HepG2 (cell line): ENCODE data around the gene CAVIN2. TPM values are rescaled to one million over a fixed set of nuclear protein-coding genes. Genes with fewer than 3 reads are reported as not detected.
A peak's percentile ranks its signal among the peaks of the same experiment; 100 is the strongest.

Source experiments
- ATAC-seq: fragments of 200-7000 bp; cut with Tn5 transposase; 3 replicates; pipeline ENCODE4 v1.9.1; 2020; ENCODE audit warnings: mild to moderate bottlenecking, moderate library complexity
- BruUV-seq: library from RNA; stranded (reverse); fragments of 400-500 nt; replicated peaks from 2 replicates; lab custom pipeline; 2021; lab: Mats Ljungman, UMichigan
- CTCF ChIA-PET: fragments of 300-600 bp; formaldehyde crosslinking; extraction: SDS; loops from one replicate; lab custom pipeline; 2021; ENCODE audit warnings: low total read pairs, inconsistent platforms, low intra/inter-chr PET ratio; lab: Yijun Ruan, JAX
- POLR2A ChIA-PET: fragments of 350-600 bp; sonication (Branson Sonifier 250); formaldehyde crosslinking; loops from one replicate; lab custom pipeline; 2020; ENCODE audit warnings: antibody characterized with exemption, inconsistent platforms; lab: Yijun Ruan, JAX
- DNase-seq: peaks from one replicate; pipeline ENCODE4 v3.0.0-alpha.2; 2015; ENCODE audit warnings: low spot score
- FAIRE-seq: peaks from 3 replicates; lab custom pipeline; 2011; peaks lifted over from hg19 to GRCh38; lab: Jason Lieb, UNC
- H2AFZ ChIP-seq: one replicate; pipeline ENCODE4 v1.6.1; 2011; ENCODE audit warnings: low read length, inconsistent platforms
- H3K27ac ChIP-seq: fragments of 300-600 bp; 3 replicates; pipeline ENCODE4 v1.8.0; 2011; ENCODE audit warnings: mixed run types, mild to moderate bottlenecking, mixed read lengths, low read length, inconsistent platforms; ENCODE audit not compliant: insufficient read depth; ENCODE audit errors: extremely low read length
- H3K27me3 ChIP-seq, 2 experiments: fragments of 200-600 bp in 1 of 2; 2 replicates in 1 of 2; 3 replicates in 1 of 2; pipeline versions ENCODE4 v1.6.0 to v1.8.0; 2011; ENCODE audit warnings: low read length in 2 of 2, mild to moderate bottlenecking in 2 of 2, moderate library complexity in 2 of 2, inconsistent platforms in 1 of 2; ENCODE audit not compliant: insufficient read depth in 2 of 2, control insufficient read depth in 1 of 2
- H3K36me3 ChIP-seq, 2 experiments: fragments of 200-600 bp in 1 of 2; replicated peaks in 1 of 2; 2 replicates in 1 of 2; 3 replicates in 1 of 2; pipeline versions ENCODE4 v1.5.1 to v1.8.0; 2011; ENCODE audit warnings: low read length in 2 of 2, inconsistent platforms in 1 of 2; ENCODE audit not compliant: insufficient read depth in 2 of 2, control insufficient read depth in 1 of 2
- H3K4me1 ChIP-seq: 2 replicates; pipeline ENCODE4 v1.5.1; 2012; ENCODE audit warnings: low read length, inconsistent platforms; ENCODE audit not compliant: insufficient read depth
- H3K4me2 ChIP-seq: 2 replicates; pipeline ENCODE4 v1.6.0; 2011; ENCODE audit warnings: low read depth, low read length, inconsistent platforms
- H3K4me3 ChIP-seq, 3 experiments: fragments of 200-600 bp in 1 of 3; sonication (generic), shearing (Covaris generic) in 1 of 3; replicated peaks in 1 of 3; 2 replicates each; pipeline ENCODE4 v1.5.1; 2011 to 2016; ENCODE audit warnings: low read length in 3 of 3, inconsistent platforms in 2 of 3, low read depth in 2 of 3, mild to moderate bottlenecking in 2 of 3, control low read depth in 1 of 3, mixed read lengths in 1 of 3; ENCODE audit not compliant: insufficient read depth in 1 of 3
- H3K79me2 ChIP-seq: one replicate; pipeline ENCODE4 v1.6.1; 2011; ENCODE audit warnings: low read length, inconsistent platforms; ENCODE audit not compliant: insufficient read depth
- H3K9ac ChIP-seq: 2 replicates; pipeline ENCODE4 v1.6.0; 2011; ENCODE audit warnings: mild to moderate bottlenecking, low read depth, low read length, inconsistent platforms; ENCODE audit not compliant: insufficient read depth
- H3K9me3 ChIP-seq: 2 replicates; pipeline ENCODE4 v1.5.1; 2012; ENCODE audit warnings: mild to moderate bottlenecking, low read length
- H4K20me1 ChIP-seq: 2 replicates; pipeline ENCODE4 v1.6.0; 2011; ENCODE audit warnings: inconsistent platforms, mild to moderate bottlenecking, low read length, moderate library complexity; ENCODE audit not compliant: insufficient read depth
- ATF1 ChIP-seq: IDR thresholded peaks from 2 replicates; pipeline ENCODE4 v1.6.1; 2016; ENCODE audit warnings: mild to moderate bottlenecking, control low read depth
- ATM ChIP-seq: fragments of 450-650 bp; IDR thresholded peaks from 2 replicates; pipeline ENCODE4 v1.7.1; 2017; ENCODE audit warnings: mild to moderate bottlenecking, borderline replicate concordance
- DNMT1 ChIP-seq: sonication (generic); formaldehyde crosslinking; IDR thresholded peaks from 2 replicates; pipeline ENCODE4 v1.5.1; 2020; ENCODE audit warnings: mild to moderate bottlenecking, missing genetic modification reagents
- HOXA3 ChIP-seq: sonication (generic); formaldehyde crosslinking; IDR thresholded peaks from 2 replicates; pipeline ENCODE4 v1.5.0; 2020; ENCODE audit warnings: missing genetic modification reagents
- MAFG ChIP-seq: sonication (generic); formaldehyde crosslinking; IDR thresholded peaks from 2 replicates; pipeline ENCODE4 v1.5.1; 2020; ENCODE audit warnings: mild to moderate bottlenecking, missing genetic modification reagents
- SMAD1 ChIP-seq: sonication (generic); formaldehyde crosslinking; IDR thresholded peaks from 2 replicates; pipeline ENCODE4 v1.4.0; 2020; ENCODE audit warnings: missing genetic modification reagents, low read depth, mild to moderate bottlenecking, borderline replicate concordance
- ZNF12 ChIP-seq: sonication (generic); formaldehyde crosslinking; IDR thresholded peaks from 2 replicates; pipeline ENCODE4 v1.5.0; 2020; ENCODE audit warnings: missing genetic modification reagents
- ZNF326 ChIP-seq: sonication (generic); formaldehyde crosslinking; IDR thresholded peaks from 2 replicates; pipeline ENCODE4 v1.4.0; 2020; ENCODE audit warnings: missing genetic modification reagents, borderline replicate concordance
- ZNF543 ChIP-seq: sonication (generic); formaldehyde crosslinking; IDR thresholded peaks from 2 replicates; pipeline ENCODE4 v1.4.0; 2020; ENCODE audit warnings: mild to moderate bottlenecking, missing genetic modification reagents
- ZNF576 ChIP-seq: sonication (generic); formaldehyde crosslinking; IDR thresholded peaks from 2 replicates; pipeline ENCODE4 v1.4.0; 2020; ENCODE audit warnings: mild to moderate bottlenecking, missing genetic modification reagents
- ZNF589 ChIP-seq: sonication (generic); formaldehyde crosslinking; conservative IDR thresholded peaks from 2 replicates; pipeline ENCODE4 v1.8.0; 2022; ENCODE audit warnings: mild to moderate bottlenecking, moderate library complexity, missing genetic modification reagents
- ZNF629 ChIP-seq: sonication (generic); formaldehyde crosslinking; conservative IDR thresholded peaks from 2 replicates; pipeline ENCODE4 v1.5.0; 2020; ENCODE audit warnings: missing genetic modification reagents
- in situ Hi-C: cut with HindIII; loops from 2 replicates; pipeline ENCODE4 v1.10.0; 2017; ENCODE audit warnings: low pct_unique_long_range_greater_than_20kb; ENCODE audit not compliant: extremely low pct_ligation_motif_present
- intact Hi-C: fragments of 100-400 bp; cut with micrococcal nuclease; formaldehyde crosslinking; loops from one replicate; pipeline ENCODE4 v1.10.0; 2022; ENCODE audit not compliant: unreplicated experiment
- polyA plus RNA-seq, 8 experiments: library from polyadenylated mRNA; depleted of rRNA in 3 of 8; stranded (reverse) in 7 of 8; unstranded in 1 of 8; fragments of >200 nt; fragmentation: Illumina TruSeq in 4 of 8; extraction: Trizol in 4 of 8; gene quantifications; 2 replicates each; pipeline versions ENCODE4 v1.2.1 to v1.2.3, GENCODE V29; 2011 to 2016; ENCODE audit warnings: low read depth in 4 of 8, missing spikeins in 1 of 8, mixed read lengths in 1 of 8; ENCODE audit not compliant: insufficient read depth in 1 of 8
- total RNA-seq, 5 experiments: library from RNA; depleted of rRNA; stranded (reverse); fragments of >200 nt; fragmentation: Illumina TruSeq; extraction: Trizol; gene quantifications; 2 replicates each; pipeline ENCODE4 v1.2.3, GENCODE V29; 2016; ENCODE audit warnings: low read depth in 1 of 5
- TF ChIP-seq, protein P1 (sequence below): sonication (generic); formaldehyde crosslinking; IDR thresholded peaks from 2 replicates; pipeline ENCODE4 v1.4.0; 2020; ENCODE audit warnings: missing genetic modification reagents, mild to moderate bottlenecking, borderline replicate concordance
- TF ChIP-seq, protein P2 (sequence below): fragments of 450-650 bp; IDR thresholded peaks from 2 replicates; pipeline ENCODE4 v1.6.1; 2017; ENCODE audit warnings: mild to moderate bottlenecking

The CAVIN2 gene
- total and polyA plus RNA-seq, 2 of the 13 experiments (the other 11 are each of a cell fraction or from before 2014, with no cell fraction given) = 7.6 to 38.8 TPM

DNA sequence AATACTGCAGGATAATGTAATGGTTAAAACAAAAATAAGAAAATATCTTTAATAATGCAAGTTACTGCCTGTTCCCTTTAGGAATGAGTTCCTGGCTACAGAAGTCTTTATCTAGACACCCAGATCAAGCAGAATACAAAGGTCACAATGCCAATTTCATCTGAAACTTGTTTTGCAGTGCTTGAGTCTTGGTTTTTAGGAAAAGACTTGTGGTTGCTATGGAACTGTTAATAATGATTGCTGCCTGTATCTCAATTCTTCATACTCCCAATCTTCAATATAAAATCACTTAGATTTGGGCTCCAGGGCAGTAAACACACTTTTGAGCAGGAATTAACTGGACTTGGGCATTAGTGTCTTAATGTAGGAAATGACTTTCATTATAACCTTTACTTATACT lies 14.2 kb downstream of the CAVIN2 start:
- H3K36me3 ChIP-seq = peaks cover 6 to 21% of the 10 kb centered on the region in 2 experiments
- ATAC-seq (no peak), DNase-seq (no peak), FAIRE-seq (peak; percentile 23)
- H4K20me1 ChIP-seq = no peaks in the 10 kb centered on the region
- no peak for TF ChIP-seq ZNF543 (CRISPR knock-in tag)
- TF ChIP-seq SMAD1 (CRISPR knock-in tag) = no peak
- TF ChIP-seq ATF1 (CRISPR knock-in tag) = no peak
- no peak for TF ChIP-seq ZNF629 (CRISPR knock-in tag)
- TF ChIP-seq MAFG (CRISPR knock-in tag) = no peak
- no peak for TF ChIP-seq ZNF576
- TF ChIP-seq, protein P1, sequence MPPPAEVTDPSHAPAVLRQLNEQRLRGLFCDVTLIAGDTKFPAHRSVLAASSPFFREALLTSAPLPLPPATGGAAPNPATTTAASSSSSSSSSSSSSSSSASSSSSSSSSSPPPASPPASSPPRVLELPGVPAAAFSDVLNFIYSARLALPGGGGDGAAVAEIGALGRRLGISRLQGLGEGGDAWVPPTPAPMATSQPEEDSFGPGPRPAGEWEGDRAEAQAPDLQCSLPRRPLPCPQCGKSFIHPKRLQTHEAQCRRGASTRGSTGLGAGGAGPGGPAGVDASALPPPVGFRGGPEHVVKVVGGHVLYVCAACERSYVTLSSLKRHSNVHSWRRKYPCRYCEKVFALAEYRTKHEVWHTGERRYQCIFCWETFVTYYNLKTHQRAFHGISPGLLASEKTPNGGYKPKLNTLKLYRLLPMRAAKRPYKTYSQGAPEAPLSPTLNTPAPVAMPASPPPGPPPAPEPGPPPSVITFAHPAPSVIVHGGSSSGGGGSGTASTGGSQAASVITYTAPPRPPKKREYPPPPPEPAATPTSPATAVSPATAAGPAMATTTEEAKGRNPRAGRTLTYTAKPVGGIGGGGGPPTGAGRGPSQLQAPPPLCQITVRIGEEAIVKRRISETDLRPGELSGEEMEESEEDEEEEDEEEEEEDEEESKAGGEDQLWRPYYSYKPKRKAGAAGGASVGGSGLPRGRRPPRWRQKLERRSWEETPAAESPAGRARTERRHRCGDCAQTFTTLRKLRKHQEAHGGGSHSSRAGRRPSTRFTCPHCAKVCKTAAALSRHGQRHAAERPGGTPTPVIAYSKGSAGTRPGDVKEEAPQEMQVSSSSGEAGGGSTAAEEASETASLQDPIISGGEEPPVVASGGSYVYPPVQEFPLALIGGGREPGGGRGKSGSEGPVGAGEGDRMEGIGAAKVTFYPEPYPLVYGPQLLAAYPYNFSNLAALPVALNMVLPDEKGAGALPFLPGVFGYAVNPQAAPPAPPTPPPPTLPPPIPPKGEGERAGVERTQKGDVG (CRISPR knock-in tag) = no peak
- no peak for TF ChIP-seq DNMT1 (CRISPR knock-in tag)
- no peak for TF ChIP-seq ZNF589
- no peak for TF ChIP-seq ZNF326
- TF ChIP-seq, protein P2, sequence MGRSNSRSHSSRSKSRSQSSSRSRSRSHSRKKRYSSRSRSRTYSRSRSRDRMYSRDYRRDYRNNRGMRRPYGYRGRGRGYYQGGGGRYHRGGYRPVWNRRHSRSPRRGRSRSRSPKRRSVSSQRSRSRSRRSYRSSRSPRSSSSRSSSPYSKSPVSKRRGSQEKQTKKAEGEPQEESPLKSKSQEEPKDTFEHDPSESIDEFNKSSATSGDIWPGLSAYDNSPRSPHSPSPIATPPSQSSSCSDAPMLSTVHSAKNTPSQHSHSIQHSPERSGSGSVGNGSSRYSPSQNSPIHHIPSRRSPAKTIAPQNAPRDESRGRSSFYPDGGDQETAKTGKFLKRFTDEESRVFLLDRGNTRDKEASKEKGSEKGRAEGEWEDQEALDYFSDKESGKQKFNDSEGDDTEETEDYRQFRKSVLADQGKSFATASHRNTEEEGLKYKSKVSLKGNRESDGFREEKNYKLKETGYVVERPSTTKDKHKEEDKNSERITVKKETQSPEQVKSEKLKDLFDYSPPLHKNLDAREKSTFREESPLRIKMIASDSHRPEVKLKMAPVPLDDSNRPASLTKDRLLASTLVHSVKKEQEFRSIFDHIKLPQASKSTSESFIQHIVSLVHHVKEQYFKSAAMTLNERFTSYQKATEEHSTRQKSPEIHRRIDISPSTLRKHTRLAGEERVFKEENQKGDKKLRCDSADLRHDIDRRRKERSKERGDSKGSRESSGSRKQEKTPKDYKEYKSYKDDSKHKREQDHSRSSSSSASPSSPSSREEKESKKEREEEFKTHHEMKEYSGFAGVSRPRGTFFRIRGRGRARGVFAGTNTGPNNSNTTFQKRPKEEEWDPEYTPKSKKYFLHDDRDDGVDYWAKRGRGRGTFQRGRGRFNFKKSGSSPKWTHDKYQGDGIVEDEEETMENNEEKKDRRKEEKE = no peak
- no peak for TF ChIP-seq ZNF12 (CRISPR knock-in tag)
- TF ChIP-seq ATM = no peak
- TF ChIP-seq HOXA3 = no peak
- H3K27me3 ChIP-seq = no peaks in the 10 kb centered on the region
- H3K9ac ChIP-seq = no peak overlapping the region
- peaks cover 4% of the 10 kb centered on the region; the same call in 1 of the 2 replicates for H3K4me1 ChIP-seq
- H3K9me3 ChIP-seq = no peaks in the 10 kb centered on the region
- CTCF ChIA-PET = no interaction called here
- H3K79me2 ChIP-seq = no peaks in the 10 kb centered on the region
- no peak overlapping the region for H3K27ac ChIP-seq
- intact Hi-C loops = no loop called here
- no peak overlapping the region for H3K4me3 ChIP-seq
- H3K4me2 ChIP-seq = no peak overlapping the region
- POLR2A ChIA-PET = no interaction called here
- BruUV-seq = no TSS peak
- in situ Hi-C loops = no loop called here
- H2AFZ ChIP-seq = no peak overlapping the region
